ENCODE results near the gene KCNG3. TPM values are rescaled to one million over a fixed set of nuclear protein-coding genes. Genes with fewer than 3 reads are reported as not detected.

The KCNG3 gene
- total RNA-seq, 1 donor from 2014 or later, result 0.18 TPM

DNA sequence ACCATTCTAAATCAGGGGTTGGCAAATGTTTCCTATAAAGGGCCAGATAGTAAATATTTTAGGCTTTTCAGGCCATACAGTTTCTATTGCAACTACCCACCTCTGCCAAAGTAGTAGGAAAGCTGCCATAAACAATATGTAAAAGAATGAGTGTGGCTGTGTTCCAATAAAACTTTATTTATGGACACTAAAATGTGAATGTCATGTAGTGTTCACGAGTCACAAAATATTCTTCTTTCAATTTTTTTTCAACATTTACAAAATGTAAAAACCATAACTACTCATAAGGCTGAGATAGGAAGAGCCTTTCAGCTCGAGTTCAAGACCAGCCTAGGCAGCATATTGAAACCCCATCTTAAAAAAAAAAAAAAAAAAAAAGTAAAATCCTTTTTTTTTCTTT, 13.4 kb downstream of the KCNG3 start:
- Mint-ChIP-seq H3K4me3 (no peak overlapping the region), H3K27me3 (ENCODE audit: low read depth) (no peaks in the 10 kb centered on the region), H3K4me1 (no peaks in the 10 kb centered on the region), H3K27ac (no peak overlapping the region), H3K9me3 (no peaks in the 10 kb centered on the region), H3K36me3 (no peaks in the 10 kb centered on the region)
- no peak for DNase-seq (ENCODE audit: low spot score in 2 of 2, unreplicated experiment in 2 of 2)
- TF ChIP-seq, protein P1, sequence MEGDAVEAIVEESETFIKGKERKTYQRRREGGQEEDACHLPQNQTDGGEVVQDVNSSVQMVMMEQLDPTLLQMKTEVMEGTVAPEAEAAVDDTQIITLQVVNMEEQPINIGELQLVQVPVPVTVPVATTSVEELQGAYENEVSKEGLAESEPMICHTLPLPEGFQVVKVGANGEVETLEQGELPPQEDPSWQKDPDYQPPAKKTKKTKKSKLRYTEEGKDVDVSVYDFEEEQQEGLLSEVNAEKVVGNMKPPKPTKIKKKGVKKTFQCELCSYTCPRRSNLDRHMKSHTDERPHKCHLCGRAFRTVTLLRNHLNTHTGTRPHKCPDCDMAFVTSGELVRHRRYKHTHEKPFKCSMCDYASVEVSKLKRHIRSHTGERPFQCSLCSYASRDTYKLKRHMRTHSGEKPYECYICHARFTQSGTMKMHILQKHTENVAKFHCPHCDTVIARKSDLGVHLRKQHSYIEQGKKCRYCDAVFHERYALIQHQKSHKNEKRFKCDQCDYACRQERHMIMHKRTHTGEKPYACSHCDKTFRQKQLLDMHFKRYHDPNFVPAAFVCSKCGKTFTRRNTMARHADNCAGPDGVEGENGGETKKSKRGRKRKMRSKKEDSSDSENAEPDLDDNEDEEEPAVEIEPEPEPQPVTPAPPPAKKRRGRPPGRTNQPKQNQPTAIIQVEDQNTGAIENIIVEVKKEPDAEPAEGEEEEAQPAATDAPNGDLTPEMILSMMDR (IDR thresholded peaks at IDR 0.05; ENCODE audit: unreplicated experiment), result no peak

DNA sequence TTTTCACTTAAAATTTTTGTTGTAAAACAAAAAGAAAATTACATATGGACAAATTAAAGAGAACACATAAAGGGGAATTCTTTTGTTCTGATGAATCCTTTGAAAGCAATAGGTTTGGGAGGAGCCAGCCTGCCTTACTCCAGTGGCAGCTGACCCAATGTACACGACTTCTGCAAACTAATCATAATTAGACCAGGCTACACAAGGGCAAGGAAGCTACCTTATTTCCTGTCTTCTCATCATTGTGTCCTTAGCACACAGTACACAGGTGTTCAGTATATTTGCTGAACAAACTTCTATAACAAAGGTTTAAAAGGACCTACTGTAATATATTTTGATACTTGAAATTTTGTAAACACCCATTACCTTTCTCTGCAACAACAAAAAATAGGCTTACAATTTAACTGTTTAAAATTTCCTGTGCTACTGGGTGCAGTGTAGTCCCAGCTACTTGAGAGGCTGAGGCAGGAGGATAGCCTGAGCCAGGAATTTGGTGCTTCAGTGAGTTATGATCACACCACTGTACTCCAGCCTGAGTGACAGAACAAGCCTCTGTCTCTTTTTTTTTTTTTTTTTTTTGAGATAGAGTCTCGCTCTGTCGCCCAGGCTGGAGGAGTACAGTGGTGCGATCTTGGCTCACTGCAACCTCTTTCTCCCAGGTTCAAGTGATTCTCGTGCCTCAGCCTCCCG, 18.9 kb downstream of the KCNG3 start:
- Mint-ChIP-seq H3K4me1 (no peaks in the 10 kb centered on the region), H3K4me3 (no peak overlapping the region), H3K27me3 (ENCODE audit: low read depth) (no peaks in the 10 kb centered on the region), H3K27ac (no peak overlapping the region), H3K9me3 (no peaks in the 10 kb centered on the region), H3K36me3 (no peaks in the 10 kb centered on the region)
- TF ChIP-seq, protein P1 (IDR thresholded peaks at IDR 0.05; ENCODE audit: unreplicated experiment), result no peak
- DNase-seq (ENCODE audit: low spot score in 2 of 2, unreplicated experiment in 2 of 2), result no peak

DNA sequence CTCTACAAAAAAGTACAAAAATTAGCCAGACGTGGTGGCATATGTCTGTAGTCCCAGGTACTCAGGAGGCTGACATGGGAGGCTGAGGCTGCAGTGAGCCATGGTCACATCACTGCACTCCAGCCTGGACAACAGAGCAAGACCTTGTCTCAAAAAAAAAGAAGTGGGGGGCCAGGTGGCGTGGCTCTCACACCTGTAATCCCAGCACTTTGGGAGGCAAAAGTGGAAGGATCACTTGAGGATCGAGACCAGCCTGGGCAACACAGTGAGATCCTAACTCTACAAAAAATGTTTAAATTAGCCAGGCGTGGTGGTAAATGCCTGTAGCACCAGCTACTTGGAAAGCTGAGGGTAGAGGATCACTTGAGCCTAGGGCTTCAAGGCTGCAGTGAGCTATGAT, 23.1 kb downstream of the KCNG3 start:
- no peak overlapping the region for H3K4me3 Mint-ChIP-seq
- no peaks in the 10 kb centered on the region for H3K4me1 Mint-ChIP-seq
- no peak for DNase-seq (ENCODE audit: low spot score in 2 of 2, unreplicated experiment in 2 of 2)
- peaks cover 2% of the 10 kb centered on the region for H3K36me3 Mint-ChIP-seq
- no peaks in the 10 kb centered on the region for H3K27me3 Mint-ChIP-seq (ENCODE audit: low read depth)
- TF ChIP-seq, protein P1 (IDR thresholded peaks at IDR 0.05; ENCODE audit: unreplicated experiment), result no peak
- peaks cover 3% of the 10 kb centered on the region for H3K9me3 Mint-ChIP-seq
- H3K27ac Mint-ChIP-seq, result no peak overlapping the region

- Mint-ChIP-seq H3K9me3 (peaks cover under 1% of the 10 kb centered on the region), H3K27me3 (ENCODE audit: low read depth) (peaks cover 40% of the 10 kb centered on the region), H3K4me3 (no peak overlapping the region), H3K36me3 (peaks cover under 1% of the 10 kb centered on the region), H3K27ac (no peak overlapping the region), H3K4me1 (no peaks in the 10 kb centered on the region)
- no peak for DNase-seq (ENCODE audit: low spot score in 2 of 2, unreplicated experiment in 2 of 2)
- TF ChIP-seq, protein P1 (IDR thresholded peaks at IDR 0.05; ENCODE audit: unreplicated experiment), result no peak
Observed at GRCh38 chr2:42464631-42465030, 29.2 kb downstream of the KCNG3 start.

DNA sequence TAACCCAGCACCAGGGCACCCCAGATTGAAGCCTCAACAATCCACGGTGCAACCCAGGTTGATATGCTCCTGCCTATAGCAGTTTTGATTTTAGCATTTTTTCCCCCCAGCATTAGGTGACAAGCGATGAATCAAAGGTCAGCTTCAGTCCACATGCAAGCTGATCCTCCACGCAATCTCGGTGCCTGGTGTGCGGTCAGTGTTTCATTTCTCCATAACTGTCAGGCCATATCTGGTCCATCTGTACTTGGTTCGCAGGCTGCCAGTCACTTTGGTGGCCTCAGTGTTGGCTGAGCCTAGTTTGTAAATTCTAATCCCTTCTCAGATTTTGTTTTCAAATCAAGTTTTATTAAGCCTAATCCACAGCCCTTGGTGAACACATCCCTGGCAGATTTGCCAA, 30.2 kb downstream of the KCNG3 start:
- TF ChIP-seq, protein P1 (IDR thresholded peaks at IDR 0.05; ENCODE audit: unreplicated experiment), result no peak
- peaks cover 7% of the 10 kb centered on the region for H3K4me1 Mint-ChIP-seq
- no peak for DNase-seq (ENCODE audit: low spot score in 2 of 2, unreplicated experiment in 2 of 2)
- H3K27ac Mint-ChIP-seq, result no peak overlapping the region
- H3K36me3 Mint-ChIP-seq, result no peaks in the 10 kb centered on the region
- peaks cover 44% of the 10 kb centered on the region for H3K27me3 Mint-ChIP-seq (ENCODE audit: low read depth)
- H3K4me3 Mint-ChIP-seq, result no peak overlapping the region
- no peaks in the 10 kb centered on the region for H3K9me3 Mint-ChIP-seq
